ENCODE measurements around the gene RNASE13.
A peak's percentile ranks its signal among the peaks of the same experiment; 100 is the strongest.

Gene RNASE13, protein sequence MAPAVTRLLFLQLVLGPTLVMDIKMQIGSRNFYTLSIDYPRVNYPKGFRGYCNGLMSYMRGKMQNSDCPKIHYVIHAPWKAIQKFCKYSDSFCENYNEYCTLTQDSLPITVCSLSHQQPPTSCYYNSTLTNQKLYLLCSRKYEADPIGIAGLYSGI

GRCh38 chr14:21034707-21035106, at the start of gene RNASE13:
Gene RNASE13, minus strand, starts transcription at chr14:21034807. Its CDS starts 519 bp downstream, at chr14:21034288.
- DNase-seq (ENCODE audit: low spot score): no peak

DNA sequence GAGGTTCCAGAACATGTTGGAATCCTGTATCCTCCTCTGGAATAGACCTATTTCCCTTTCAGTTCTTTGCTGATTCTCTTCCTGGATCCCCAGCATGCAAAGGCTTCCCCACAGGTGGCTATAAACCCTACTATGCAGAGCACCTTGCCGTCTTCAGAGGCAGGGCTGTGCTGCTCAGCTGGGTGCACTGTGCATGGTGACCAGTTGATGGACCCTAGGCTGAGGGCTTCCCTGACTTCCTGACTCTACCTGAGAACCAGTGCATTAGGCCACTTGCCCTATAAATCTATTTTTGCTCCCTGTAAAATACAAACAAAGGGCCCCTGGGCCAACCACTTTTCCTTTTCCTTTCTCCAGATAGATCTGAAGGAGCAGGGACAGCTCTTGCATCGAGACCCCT, 49.8 kb upstream of the RNASE13 start:
- no peak for DNase-seq (ENCODE audit: low spot score)

DNA sequence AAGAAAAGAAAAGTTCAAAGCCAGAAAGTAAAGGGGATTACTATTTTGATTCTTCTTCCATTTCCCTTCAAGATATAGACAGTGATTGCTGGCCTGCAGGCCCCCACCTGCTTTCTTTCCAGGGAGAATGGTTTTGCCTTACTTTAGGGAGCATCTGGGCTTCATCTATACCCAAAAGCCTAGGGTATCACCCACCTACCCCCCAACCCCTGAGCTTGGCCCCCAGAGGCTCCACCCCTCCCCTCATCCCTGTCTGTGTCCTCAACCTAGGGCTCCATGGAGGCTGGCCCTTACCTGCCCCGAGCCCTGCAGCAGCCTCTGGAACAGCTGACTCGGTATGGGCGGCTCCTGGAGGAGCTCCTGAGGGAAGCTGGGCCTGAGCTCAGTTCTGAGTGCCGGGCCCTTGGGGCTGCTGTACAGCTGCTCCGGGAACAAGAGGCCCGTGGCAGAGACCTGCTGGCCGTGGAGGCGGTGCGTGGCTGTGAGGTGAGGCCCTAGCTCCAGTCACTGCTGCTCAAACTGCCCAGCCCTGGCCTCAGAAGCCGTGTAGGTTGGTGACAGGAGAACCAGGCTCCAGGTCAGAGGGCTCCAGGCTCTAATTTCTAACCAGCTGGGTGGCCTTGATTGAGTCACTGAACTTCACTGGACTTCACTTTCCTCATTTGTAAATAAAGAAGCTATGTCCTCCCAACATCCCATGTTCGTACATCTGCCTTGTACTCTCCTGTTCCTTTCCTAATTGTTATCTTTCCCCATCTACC, 49.1 kb upstream of the RNASE13 start:
- DNase-seq (ENCODE audit: low spot score): no peak

DNA sequence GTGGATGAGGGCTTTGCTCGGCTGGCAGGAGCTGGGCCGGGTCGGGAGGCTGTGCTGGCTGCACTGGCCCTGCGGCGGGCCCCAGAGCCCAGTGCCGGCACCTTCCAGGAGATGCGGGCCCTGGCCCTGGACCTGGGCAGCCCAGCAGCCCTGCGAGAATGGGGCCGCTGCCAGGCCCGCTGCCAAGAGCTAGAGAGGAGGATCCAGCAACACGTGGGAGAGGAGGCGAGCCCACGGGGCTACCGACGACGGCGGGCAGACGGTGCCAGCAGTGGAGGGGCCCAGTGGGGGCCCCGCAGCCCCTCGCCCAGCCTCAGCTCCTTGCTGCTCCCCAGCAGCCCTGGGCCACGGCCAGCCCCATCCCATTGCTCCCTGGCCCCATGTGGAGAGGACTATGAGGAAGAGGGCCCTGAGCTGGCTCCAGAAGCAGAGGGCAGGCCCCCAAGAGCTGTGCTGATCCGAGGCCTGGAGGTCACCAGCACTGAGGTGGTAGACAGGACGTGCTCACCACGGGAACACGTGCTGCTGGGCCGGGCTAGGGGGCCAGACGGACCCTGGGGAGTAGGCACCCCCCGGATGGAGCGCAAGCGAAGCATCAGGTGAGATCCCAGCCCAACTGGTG, 47.0 kb upstream of the RNASE13 start:
- DNase-seq (ENCODE audit: low spot score): no peak

- no peak for DNase-seq (ENCODE audit: low spot score)
Observed at GRCh38 chr14:21078726-21079125, 44.1 kb upstream of the RNASE13 start.

- no peak for DNase-seq (ENCODE audit: low spot score)
Observed at GRCh38 chr14:21078287-21078686, 43.7 kb upstream of the RNASE13 start.

DNA sequence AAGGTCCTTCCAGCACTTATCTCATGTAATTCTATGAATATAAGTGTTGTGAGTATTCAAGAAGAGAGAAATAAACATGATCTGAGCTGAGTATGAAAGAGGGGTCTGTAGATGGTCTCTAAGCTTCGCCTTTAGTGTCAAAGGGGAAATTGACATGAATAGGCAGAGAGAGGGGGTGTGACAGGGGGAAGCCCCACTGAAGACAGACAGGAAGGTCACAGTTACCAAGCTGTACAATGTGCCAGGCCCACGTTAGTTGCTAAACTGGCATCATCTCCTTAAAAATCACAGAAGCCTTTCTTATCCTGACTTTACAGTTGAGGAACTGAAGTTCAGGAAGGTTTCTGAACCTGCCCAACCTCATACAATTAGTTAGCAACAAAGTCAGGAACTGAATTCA, 43.1 kb upstream of the RNASE13 start:
- DNase-seq (ENCODE audit: low spot score): no peak

DNA sequence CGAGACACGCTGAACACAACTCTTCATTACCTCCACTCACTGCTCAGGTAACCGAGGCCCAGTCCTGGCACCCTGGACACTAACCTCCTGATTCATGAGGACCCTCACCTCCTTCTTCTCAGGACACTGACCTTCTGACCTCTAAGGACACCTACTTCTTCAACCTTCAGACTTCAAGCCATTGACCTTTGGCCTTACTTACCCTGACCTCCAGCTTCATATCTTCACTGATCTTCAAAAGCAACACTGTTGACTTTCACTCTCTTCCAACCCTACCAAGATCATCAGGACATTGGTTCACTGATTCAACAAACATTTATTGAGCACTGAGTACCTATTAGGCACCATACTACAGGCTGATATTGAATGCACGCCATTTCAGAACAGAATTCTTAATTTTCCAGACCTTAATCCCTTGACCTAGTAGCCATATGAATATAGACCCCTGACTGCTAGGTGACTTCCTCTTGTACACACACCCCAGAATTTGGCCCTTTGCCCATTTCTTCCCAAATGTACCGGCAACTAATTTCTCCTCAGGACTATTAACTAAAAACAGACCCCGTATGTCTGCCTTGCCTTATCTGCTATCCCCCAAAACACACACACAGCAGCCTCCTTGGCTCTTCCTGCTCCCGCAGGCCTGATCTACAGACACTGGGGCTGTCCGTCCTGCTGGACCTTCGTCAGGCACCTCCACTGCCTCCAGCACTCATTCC, 41.3 kb upstream of the RNASE13 start:
- no peak for DNase-seq (ENCODE audit: low spot score)

GRCh38 chr14:21074398-21075272, 40.0 kb upstream of the RNASE13 start:
- no peak for DNase-seq (ENCODE audit: low spot score)

- no peak for DNase-seq (ENCODE audit: low spot score)
Observed at GRCh38 chr14:21073921-21074320, 39.3 kb upstream of the RNASE13 start.

DNA sequence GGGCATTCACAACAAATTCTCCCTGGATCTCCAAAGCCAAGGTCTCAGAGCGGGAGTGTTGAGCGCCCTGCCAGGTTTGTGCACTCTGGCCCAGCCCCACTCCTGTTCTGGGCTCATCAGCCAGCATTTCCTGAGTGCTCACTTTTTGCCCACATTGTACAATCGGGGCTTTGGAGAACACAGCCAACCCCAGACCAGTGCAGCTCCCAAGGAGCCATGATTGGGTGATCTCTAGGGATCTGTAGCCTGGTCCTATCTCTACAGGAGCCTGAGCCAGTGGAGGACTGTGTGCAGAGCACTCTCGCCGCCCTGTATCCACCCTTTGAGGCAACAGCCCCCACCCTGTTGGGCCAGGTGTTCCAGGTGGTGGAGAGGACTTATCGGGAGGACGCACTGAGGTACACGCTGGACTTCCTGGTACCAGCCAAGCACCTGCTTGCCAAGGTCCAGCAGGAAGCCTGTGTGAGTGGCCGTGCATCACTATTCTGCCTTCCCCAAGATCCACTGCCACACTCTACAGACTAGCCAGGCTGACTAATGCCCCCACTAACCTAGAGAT, 38.3 kb upstream of the RNASE13 start:
- no peak for DNase-seq (ENCODE audit: low spot score)

- no peak for DNase-seq (ENCODE audit: low spot score)
Observed at GRCh38 chr14:21072031-21072473, 37.4 kb upstream of the RNASE13 start.

DNA sequence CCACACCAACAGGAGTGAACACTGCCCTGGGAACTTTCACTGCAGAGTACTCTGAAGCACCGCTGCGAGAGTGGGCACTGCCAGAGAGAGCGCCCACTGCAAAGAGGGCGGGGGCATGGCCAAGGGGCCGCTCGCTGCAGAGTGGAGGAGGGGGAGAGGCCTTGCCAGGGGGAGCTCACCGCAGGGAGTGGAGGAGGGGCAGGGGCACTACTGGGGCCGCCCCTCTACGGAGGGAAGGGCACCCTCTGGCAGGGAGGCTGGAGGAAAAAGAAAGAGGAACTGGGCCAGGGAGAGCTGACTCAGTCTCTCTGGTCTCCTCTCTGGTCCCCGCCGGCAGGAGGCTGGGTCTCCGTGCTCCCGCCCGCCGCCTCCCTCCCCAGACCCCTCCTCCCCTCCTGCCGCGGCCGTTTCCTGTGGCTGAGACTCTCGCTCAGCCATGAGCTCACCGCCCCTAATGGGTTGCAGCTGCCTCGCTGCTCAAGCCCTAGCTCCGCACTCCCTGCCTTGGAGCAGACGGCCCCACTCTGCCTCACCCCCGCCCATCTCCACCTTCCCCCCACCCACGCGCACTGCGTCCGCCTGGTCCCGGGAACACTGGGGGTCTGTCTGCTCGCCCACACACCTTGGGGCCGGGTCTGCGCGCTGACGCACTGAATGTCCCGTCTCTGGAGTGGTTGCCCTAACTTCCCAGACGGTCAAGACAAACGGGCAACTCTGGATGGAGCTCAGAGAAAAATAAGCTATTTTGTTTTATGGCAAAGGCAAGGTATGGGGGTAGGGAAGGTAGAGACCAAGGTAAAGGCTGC, 36.8 kb upstream of the RNASE13 start:
- DNase-seq (ENCODE audit: low spot score): peak; percentile 54

DNA sequence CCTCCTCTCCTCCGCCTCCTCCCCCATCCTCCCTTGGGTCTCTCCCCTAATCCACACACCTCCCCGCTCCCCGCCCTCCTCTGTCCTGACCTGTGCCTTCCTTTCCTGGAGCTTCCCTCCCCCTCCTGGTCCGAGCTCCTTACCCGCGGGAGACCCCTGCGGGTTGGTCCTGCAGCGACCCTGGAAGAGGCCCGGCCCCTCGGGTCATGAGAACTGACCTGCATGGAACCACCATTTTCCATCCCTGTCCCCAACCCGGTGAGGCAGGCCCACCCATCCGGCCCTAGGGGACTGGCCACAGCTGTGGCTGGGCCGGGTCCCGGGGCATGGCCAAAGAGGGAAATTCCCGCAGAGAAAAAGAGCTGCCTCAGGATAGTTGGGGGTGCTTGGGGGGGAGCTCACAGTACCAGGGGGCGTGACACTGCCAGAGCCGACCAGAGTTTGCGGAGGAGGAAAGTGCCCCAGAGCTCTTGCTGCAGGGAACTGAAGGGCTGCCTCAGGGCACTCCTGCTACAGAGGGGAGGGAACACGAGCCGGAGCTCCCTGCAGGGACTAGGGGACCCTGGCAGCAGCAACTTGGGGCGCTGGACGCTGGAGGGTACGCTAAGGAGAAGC, 36.1 kb upstream of the RNASE13 start:
- peak; percentile 26 for DNase-seq (ENCODE audit: low spot score)

GRCh38 chr14:21070083-21070609, 35.5 kb upstream of the RNASE13 start, which contains the start of gene ARHGEF40:
Gene ARHGEF40, plus strand, starts transcription at chr14:21070304. Its CDS starts 93 bp downstream, at chr14:21070397.
- peak; percentile 26 for DNase-seq (ENCODE audit: low spot score)

DNA sequence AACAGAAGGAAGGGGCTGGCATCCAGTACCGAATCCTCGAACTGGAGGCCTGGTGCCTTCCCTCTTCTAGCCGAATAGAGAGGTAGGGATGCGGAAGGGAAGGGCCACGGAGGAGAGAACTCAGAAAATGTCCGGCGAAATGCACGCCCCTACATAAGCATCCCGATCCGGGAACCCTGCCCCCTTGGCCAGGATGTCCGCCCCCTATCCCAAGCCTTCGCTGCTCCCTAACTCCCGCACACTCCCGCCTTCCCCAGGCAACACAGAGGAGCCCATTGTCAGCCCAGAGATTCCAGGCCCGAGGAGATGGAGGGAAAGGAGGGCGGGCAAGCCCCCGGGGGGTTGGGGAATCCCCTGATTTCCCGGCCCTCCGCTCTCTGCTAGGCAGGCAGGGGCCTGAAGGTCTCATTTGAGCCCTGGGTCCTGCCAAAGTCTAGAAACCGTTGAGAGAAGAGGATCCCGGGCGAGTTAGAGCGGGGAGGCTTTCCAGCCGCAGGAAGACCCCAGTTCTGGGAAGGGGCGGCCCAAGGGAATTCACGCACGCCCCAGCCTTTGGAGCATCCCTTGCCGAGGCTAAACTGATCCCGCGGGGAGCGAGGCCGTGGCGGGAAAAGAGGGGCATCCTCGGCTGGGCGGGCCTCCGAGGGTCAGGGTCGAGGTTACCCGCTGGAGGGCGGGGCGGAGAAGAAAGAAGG, 34.9 kb upstream of the RNASE13 start:
- no peak for DNase-seq (ENCODE audit: low spot score)

DNA sequence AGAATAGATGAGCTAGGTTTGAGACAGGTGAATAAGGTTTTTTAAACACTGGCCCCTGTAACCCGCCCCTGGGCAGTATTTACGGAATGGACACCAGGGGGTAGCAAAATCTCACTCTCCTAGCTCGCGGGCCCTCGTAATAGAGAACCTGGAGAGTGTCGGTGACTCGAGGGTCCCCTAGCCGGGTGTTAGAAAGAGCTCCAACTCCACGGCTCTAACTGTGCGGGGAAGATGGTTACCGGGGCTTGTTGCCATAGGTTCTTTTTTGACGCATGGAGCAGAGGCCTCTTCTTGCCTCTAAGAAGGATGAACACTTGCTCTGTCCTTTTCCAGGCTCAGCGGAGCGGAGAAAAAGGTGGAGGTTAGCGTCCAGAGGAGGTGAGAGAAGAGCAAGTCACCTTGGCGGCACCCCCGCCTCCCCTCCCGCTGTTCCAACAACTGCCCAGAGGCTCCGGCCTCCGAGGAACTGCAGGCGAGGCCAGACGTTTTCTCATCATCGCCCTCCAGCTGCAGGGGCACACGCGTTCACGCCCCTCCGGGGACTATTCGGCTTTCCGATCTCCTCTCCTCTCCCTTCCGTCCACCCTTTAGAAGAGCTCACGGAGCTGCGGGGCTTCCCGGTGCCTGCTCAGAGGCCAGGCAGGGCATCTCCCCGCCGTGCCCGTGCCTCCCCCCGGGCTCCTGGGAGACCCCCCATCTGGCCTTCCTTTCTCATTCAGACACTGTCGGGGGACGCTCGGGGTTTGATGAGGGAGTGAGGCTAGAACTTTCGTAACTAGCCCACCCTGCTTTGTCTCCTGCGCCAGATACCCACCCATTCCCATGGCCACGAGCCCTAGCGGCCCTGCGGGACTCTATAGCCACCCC, 34.1 kb upstream of the RNASE13 start:
- peak; percentile 81 for DNase-seq (ENCODE audit: low spot score)

DNA sequence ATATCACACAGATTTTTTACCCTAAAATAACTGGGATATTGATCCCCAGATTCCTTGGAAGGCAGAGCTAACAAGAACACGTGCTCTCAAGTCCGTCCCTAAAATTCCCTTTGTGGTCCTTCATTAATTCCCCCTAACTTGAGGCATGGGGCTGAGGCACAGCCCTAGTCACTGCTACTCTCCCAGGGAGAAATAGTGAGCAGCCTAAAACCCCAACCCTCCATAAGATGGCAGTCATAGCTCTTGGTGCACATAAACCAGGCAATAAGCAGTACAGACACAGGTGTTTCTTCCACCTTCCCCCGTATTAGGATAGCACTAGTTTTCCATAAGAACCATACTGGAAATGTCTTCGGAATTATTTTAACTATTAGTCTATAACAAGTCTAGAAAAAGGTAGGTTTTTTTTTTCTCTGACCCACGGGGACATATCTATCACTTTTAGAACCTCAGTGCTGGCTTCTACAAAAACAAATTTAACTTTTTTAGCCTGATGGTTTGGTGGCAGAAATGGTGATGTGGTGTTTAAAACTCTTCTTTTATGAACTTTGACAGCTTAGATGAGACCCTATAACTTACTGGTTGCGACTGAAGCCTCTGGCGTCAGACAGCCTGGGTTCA, 32.4 kb upstream of the RNASE13 start:
- DNase-seq (ENCODE audit: low spot score): peak; percentile 31
